SU-DHL-6 (cell line): ENCODE data around the gene ARRB1.
"Not testable (repeated sequence)": the region's sequence is repeated elsewhere in the genome, so short reads cannot be mapped to it uniquely, and the experiment has no call there.

Experiments
- H2AFZ ChIP-seq: fragments of 200-600 bp; sonication (generic); 2 replicates; pipeline ENCODE4 v1.6.1; 2014; ENCODE audit warnings: low read depth, mild to moderate bottlenecking, moderate library complexity, mixed read lengths, antibody characterized with exemption, low read length; ENCODE audit not compliant: severe bottlenecking
- H3F3A ChIP-seq: fragments of 200-600 bp; shearing (Covaris generic); 2 replicates; pipeline ENCODE4 v1.6.0; 2016; ENCODE audit warnings: antibody characterized with exemption, mild to moderate bottlenecking; ENCODE audit not compliant: insufficient read depth
- H3K27ac ChIP-seq: fragments of 200-600 bp; sonication (generic); 2 replicates; pipeline ENCODE4 v1.5.1; 2016; ENCODE audit warnings: low read depth, mild to moderate bottlenecking, low read length, moderate library complexity, mixed read lengths
- H3K27me3 ChIP-seq: fragments of 200-600 bp; sonication (generic), shearing (Covaris generic); 2 replicates; pipeline ENCODE4 v1.6.0; 2014; ENCODE audit warnings: mild to moderate bottlenecking, low read length
- H3K36me3 ChIP-seq: fragments of 200-600 bp; sonication (generic); 2 replicates; pipeline ENCODE4 v1.6.1; 2014; ENCODE audit warnings: mild to moderate bottlenecking, low read length, mixed read lengths
- H3K4me2 ChIP-seq: fragments of 300-600, 200-600 bp; shearing (Covaris generic), sonication (generic); 2 replicates; pipeline ENCODE4 v1.6.0; 2014; ENCODE audit warnings: low read length, low read depth, mild to moderate bottlenecking; ENCODE audit not compliant: poor library complexity, severe bottlenecking
- H3K4me3 ChIP-seq: fragments of 200-600 bp; sonication (generic); 2 replicates; pipeline ENCODE4 v1.5.1; 2014; ENCODE audit warnings: antibody characterized with exemption, low read length, mild to moderate bottlenecking, mixed read lengths; ENCODE audit not compliant: insufficient read depth, poor library complexity, severe bottlenecking
- H3K79me2 ChIP-seq: fragments of 200-600 bp; sonication (generic); 2 replicates; pipeline ENCODE4 v1.6.1; 2014; ENCODE audit warnings: mild to moderate bottlenecking, low read length, moderate library complexity; ENCODE audit not compliant: insufficient read depth
- H3K9ac ChIP-seq: fragments of 200-600 bp; sonication (generic); 2 replicates; pipeline ENCODE4 v1.7.0; 2014; ENCODE audit warnings: mild to moderate bottlenecking, low read length
- H3K9me2 ChIP-seq: fragments of 200-600 bp; sonication (generic); replicated peaks from 2 replicates; pipeline ENCODE4 v1.6.1; 2014; ENCODE audit warnings: low read length; ENCODE audit not compliant: insufficient read depth
- H3K9me3 ChIP-seq: fragments of 200-600 bp; sonication (generic); 2 replicates; pipeline ENCODE4 v1.6.1; 2014; ENCODE audit warnings: low read length, mixed read lengths; ENCODE audit not compliant: insufficient read depth
- H4K20me1 ChIP-seq: fragments of 200-600 bp; sonication (generic); 2 replicates; pipeline ENCODE4 v1.6.1; 2014; ENCODE audit warnings: low read depth, mild to moderate bottlenecking, antibody characterized with exemption, low read length, moderate library complexity, mixed read lengths
- CTCF ChIP-seq: fragments of 200-600 bp; sonication (generic); IDR thresholded peaks from one replicate; pipeline ENCODE4 v1.5.1; 2017; ENCODE audit warnings: antibody characterized with exemption, mild to moderate bottlenecking, low read length, moderate library complexity; ENCODE audit not compliant: insufficient read depth, poor library complexity, severe bottlenecking
- EZH2phosphoT487 ChIP-seq: fragments of 200-600 bp; sonication (generic), shearing (Covaris generic); conservative IDR thresholded peaks from 2 replicates; pipeline ENCODE4 v1.6.1; 2018; ENCODE audit warnings: mild to moderate bottlenecking, antibody characterized with exemption, low read length, moderate library complexity, mixed read lengths

The ARRB1 gene

GRCh38 chr11:75371949-75372876 lies 20.8 kb upstream of the ARRB1 start:
- H3K9me2 ChIP-seq = no peaks in the 10 kb centered on the region
- H3K36me3 ChIP-seq = no peaks in the 10 kb centered on the region
- H3K79me2 ChIP-seq = no peaks in the 10 kb centered on the region
- no peak overlapping the region for H3K4me3 ChIP-seq
- H3K9me3 ChIP-seq = no peaks in the 10 kb centered on the region
- H3K9ac ChIP-seq = no peak overlapping the region
- TF ChIP-seq EZH2phosphoT487 = no peak
- TF ChIP-seq CTCF = no peak
- H3K27me3 ChIP-seq = no peaks in the 10 kb centered on the region
- H2AFZ ChIP-seq = no peak overlapping the region
- H4K20me1 ChIP-seq = no peaks in the 10 kb centered on the region
- H3K27ac ChIP-seq = no peak overlapping the region
- no peaks in the 10 kb centered on the region for H3F3A ChIP-seq
- no peak overlapping the region for H3K4me2 ChIP-seq

GRCh38 chr11:75369560-75370255 lies 18.2 kb upstream of the ARRB1 start:
- Histone ChIP-seq H3K79me2 (no peaks in the 10 kb centered on the region), H4K20me1 (no peaks in the 10 kb centered on the region), H3K27ac (no peak overlapping the region), H3K27me3 (no peaks in the 10 kb centered on the region), H3F3A (no peaks in the 10 kb centered on the region), H2AFZ (no peak overlapping the region), H3K4me2 (no peak overlapping the region), H3K36me3 (no peaks in the 10 kb centered on the region), H3K4me3 (no peak overlapping the region), H3K9ac (no peak overlapping the region), H3K9me3 (no peaks in the 10 kb centered on the region), H3K9me2 (no peaks in the 10 kb centered on the region)
- no peak for TF ChIP-seq CTCF
- TF ChIP-seq EZH2phosphoT487 = no peak

GRCh38 chr11:75366826-75367225 lies 15.4 kb upstream of the ARRB1 start:
- H3K79me2 ChIP-seq, H3K27ac ChIP-seq, H3K4me2 ChIP-seq, H2AFZ ChIP-seq, H4K20me1 ChIP-seq, H3K36me3 ChIP-seq, H3F3A ChIP-seq, H3K27me3 ChIP-seq, H3K4me3 ChIP-seq, H3K9me3 ChIP-seq, H3K9me2 ChIP-seq, H3K9ac ChIP-seq: not testable (repeated sequence)

GRCh38 chr11:75365711-75366181 lies 14.3 kb upstream of the ARRB1 start:
- Histone ChIP-seq H3K4me2 (no peak overlapping the region), H3K4me3 (no peak overlapping the region), H3K9ac (no peak overlapping the region), H3K36me3 (no peaks in the 10 kb centered on the region), H3K9me3 (no peaks in the 10 kb centered on the region), H2AFZ (no peak overlapping the region), H3K9me2 (no peaks in the 10 kb centered on the region), H3K27me3 (no peaks in the 10 kb centered on the region), H3K27ac (no peak overlapping the region), H3K79me2 (no peaks in the 10 kb centered on the region), H4K20me1 (no peaks in the 10 kb centered on the region), H3F3A (no peaks in the 10 kb centered on the region)
- TF ChIP-seq CTCF (no peak), EZH2phosphoT487 (no peak)

GRCh38 chr11:75362285-75362684 lies 10.8 kb upstream of the ARRB1 start:
- H3K9me2 ChIP-seq, H3K79me2 ChIP-seq, H3K27ac ChIP-seq, H3K36me3 ChIP-seq, H4K20me1 ChIP-seq, H2AFZ ChIP-seq, H3K9me3 ChIP-seq, H3K4me2 ChIP-seq, H3K4me3 ChIP-seq, H3K9ac ChIP-seq, H3K27me3 ChIP-seq, H3F3A ChIP-seq: not testable (repeated sequence)
